Pulmonary artery endothelial cell (primary cell): Measurements from ENCODE around the gene SLC17A2. TPM values are rescaled to one million over a fixed set of nuclear protein-coding genes. Genes with fewer than 3 reads are reported as not detected.
"Not testable (repeated sequence)": the region's sequence is repeated elsewhere in the genome, so short reads cannot be mapped to it uniquely, and the experiment has no call there.

Source experiments
- DNase-seq: peaks from one replicate; pipeline ENCODE4 v3.0.0-alpha.2; 2011; ENCODE audit warnings: low read depth, low spot score
- total RNA-seq: library from RNA; depleted of rRNA; stranded (reverse); fragments of >200 nt; gene quantifications from 2 replicates; pipeline ENCODE4 v1.2.3, GENCODE V29; 2014

The SLC17A2 gene
- total RNA-seq, 1 donor from 2014 or later: not detected

DNA sequence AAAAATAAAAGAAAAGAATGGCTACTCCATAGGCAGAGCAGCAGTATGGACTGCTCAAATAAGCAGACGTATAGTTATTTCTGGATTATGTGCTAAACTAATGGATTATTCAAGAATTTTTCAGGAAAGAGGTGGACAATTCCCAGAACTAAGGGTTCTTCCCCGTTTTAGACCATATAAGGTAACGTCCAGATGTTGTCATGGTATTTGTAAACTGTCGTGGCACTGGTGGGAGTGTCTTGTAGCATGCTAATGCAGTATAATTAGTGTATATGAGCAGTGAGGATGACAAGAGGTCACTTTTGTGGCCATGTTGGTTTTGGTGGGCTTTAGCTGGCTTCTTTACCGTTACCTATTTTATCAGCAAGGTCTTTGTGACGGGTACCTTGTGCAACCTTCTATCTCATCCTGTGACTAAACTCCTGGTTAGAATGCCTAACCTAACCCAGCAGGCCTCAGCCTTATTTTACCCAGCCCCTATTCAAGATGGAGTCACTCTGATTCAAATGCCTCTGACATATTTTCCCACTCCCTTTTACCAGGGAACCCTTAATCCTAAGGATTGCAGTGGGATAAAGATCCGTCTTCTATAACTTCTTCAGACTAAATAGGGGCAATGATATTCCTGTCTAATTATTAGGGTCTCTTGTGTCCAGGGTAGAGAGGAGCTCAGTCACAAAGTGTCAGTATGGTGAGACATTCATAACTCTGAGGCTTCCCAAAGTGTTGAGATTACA, 21.0 kb upstream of the SLC17A2 start:
- DNase-seq: no peak

DNA sequence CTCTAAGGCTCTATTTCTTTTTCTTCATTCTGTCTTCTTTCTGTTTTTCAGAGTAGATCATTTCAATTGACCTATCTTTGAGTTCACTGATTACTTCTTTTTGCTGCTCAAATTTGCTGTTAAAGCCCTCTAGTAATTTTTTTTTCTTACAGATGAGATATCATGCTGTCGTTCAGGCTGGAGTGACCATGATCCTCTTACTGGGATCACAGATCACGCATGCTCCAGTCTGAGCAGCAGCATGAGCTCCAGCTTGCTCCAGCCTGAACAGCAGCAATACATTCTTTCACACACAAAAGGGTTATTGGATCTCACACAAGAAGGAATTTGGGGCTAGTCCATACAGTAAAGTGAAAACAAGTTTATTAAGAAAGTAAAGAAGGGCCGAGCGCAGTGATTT, 19.8 kb upstream of the SLC17A2 start:
- no peak for DNase-seq

GRCh38 chr6:25949695-25950094, 19.2 kb upstream of the SLC17A2 start:
- DNase-seq: no peak

GRCh38 chr6:25947492-25947891, 17.0 kb upstream of the SLC17A2 start:
- DNase-seq: not testable (repeated sequence)

GRCh38 chr6:25946631-25947030, 16.1 kb upstream of the SLC17A2 start:
- no peak for DNase-seq

GRCh38 chr6:25945738-25946137, 15.2 kb upstream of the SLC17A2 start:
- DNase-seq: not testable (repeated sequence)

- DNase-seq: no peak
Observed at GRCh38 chr6:25944688-25945574, 14.4 kb upstream of the SLC17A2 start.

GRCh38 chr6:25943887-25944286, 13.4 kb upstream of the SLC17A2 start:
- DNase-seq: no peak

GRCh38 chr6:25942561-25943147, 12.2 kb upstream of the SLC17A2 start:
- peak; percentile 4 for DNase-seq

DNA sequence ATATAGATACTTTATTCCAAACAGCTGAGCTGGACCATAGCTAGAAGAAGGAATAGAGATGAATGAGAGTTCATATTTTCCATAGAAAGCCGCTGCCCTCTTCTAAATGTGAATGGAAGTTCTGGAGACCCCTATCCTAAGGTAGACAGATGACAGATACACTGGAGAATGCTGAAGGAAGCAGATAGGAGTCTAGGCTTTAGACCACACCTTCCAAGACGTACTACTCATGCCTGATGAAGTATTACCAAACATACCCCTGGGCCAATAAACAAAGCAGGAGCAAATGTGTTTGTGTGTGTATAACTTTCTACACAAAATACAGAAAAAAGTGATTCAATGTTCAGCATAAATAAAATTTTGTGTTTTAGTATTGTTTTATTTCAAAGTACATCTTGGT, 9.1 kb upstream of the SLC17A2 start:
- no peak for DNase-seq

- no peak for DNase-seq
Observed at GRCh38 chr6:25935953-25936352, 5.5 kb upstream of the SLC17A2 start.

DNA sequence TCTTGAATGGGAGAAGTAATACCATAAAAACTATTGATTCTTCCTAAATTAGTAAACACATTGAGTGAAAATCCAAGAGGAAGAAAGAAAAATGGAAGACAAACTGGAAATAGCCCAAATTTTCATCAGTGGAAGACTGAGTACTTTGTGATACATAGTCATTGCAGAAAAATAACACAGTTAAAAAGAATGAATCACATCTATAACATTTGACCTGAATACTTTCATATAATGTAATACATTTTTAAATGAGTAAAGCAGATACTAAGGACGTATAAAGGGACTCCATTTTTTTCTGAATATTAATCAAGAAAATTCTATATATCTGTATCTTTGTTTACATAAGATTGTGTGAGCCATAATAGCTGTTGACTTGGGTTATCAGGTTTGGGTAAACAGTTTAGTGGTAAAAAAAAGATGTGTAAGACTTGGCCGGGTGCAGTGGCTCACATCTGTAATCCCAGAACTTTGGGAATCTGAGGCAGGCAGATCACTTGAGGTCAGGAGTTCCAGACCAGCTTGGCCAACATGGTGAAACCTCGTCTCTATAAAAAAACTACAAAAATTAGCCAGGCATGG, 4.3 kb upstream of the SLC17A2 start:
- no peak for DNase-seq

GRCh38 chr6:25934156-25934555, 3.7 kb upstream of the SLC17A2 start:
- no peak for DNase-seq

GRCh38 chr6:25931411-25931709, 869 bp upstream of the SLC17A2 start:
- no peak for DNase-seq

DNA sequence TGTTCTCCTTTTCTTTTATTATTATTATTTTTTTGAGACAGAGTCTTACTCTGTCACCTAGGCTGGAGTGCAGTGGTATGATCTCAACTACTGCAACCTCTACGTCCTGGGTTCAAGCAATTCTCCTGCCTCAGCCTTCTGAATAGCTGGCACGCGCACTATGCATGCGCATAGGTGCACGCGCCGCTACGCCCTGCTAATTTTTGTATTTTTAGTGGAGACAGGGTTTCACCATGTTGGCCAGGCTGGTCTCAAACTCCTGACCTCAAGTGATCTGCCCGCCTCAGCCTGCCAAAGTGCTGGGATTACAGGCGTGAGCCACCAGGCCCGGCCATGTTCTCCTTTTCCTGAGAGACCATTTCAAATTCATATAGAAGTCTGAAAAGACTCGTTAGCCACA, 706 bp downstream of the SLC17A2 start:
- DNase-seq: not testable (repeated sequence)

DNA sequence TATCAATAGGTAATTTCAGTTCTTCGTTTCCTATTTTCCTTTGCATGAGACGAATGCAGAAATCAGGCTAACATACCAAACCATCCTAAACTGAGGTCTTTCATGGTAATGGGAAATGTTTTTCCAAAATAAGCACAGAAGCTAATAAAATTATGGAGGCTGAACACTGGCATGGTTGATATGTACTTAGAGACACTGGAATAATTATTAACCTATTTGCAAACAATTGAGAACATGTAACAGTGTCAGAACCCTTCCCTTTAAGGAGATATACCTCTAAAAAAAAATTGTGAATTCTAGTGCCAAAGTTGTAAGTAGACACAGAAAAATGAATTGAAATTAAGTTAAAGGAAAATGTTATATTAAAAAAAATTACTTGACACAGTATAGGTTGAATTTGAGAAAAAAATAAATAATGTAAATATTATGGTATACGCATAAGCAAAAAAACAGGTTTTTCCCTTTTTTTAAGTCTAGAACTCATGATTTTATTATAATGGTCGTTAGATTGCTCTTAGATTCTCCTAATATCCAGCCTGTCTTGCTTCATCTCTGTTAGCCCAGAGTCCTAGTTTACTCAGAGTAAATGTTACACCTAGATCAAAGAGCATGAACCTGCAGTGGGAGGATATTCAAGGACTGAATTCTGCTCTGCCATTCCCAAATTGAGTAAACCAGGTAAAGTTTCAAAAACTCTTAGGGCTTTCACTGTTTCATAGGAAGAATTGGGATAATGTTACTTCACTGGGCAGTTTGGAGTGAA, 1.7 kb downstream of the SLC17A2 start:
- DNase-seq: no peak

DNA sequence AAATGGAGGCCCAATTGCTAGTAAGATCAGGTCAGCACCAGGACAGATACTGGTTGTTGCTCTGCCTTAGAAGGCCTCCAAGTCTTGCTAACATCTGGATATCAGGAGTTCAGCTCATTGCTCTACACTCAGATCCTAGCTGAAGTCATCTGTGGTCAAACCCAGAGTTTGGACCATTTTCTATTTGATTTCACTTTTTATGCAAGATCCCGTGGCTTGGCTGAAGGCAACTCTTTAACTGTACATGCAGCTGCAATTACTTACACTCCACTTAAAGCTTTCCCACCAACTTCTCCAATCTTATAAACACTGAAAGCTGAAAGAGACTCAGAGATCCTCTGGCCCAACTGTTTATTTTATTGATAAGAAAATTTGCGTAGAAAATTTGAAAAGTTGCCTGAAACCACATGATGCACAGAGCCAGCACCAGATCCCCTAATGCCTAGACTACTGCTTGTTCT, 2.7 kb downstream of the SLC17A2 start:
- DNase-seq: no peak

- DNase-seq: no peak
Observed at GRCh38 chr6:25927178-25927577, 3.3 kb downstream of the SLC17A2 start.

GRCh38 chr6:25925876-25926275, 4.6 kb downstream of the SLC17A2 start:
- DNase-seq: no peak

GRCh38 chr6:25922301-25922700, 8.2 kb downstream of the SLC17A2 start:
- no peak for DNase-seq

GRCh38 chr6:25921525-25922203, 8.8 kb downstream of the SLC17A2 start:
- DNase-seq: no peak
